ENCODE results near the gene HIF1A.
A peak's percentile ranks its signal among the peaks of the same experiment; 100 is the strongest.
"Not testable (repeated sequence)": the region's sequence is repeated elsewhere in the genome, so short reads cannot be mapped to it uniquely, and the experiment has no call there.

HIF1A gene

DNA sequence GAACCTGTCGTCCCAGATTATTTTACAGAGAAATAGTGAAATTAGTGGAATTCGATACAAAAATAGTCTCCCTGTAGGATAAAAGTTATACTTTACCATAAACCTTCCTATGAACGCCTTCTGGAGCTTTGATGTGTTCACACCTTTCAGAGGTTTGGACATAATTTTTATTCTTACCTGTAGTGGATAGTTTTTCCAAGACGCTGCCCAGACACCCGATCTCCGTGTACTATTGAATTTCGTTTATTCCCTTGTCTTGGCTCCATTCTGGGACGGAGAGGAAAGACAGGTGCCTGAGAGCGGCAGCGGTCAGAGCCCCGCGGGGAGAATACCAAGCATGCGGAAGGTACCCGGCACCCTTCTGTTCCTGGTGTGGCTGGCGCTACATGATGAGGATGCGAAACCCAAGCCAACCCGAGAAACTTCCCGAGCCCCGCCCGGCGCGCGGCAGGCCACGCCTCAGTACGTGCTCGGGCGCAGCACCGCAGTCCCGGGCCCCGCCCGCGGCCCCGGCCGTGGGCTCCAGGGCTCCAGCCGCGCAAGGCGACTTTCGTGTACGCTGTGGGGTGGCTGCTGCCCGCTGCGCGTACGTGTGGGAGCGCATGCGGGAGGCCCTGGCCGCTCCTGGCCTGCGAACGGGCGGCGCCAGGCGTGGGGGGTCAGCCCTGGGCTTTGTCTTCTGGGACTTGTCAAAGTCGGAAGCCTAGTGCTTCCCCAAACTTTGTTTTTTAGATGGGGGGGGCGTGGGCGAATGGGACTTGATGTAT is 55.6 kb downstream of the HIF1A start:
- peak; percentile 83 for DNase-seq (ENCODE audit: low read depth)
- peak overlapping the region; percentile 49 for H3K4me3 ChIP-seq (ENCODE audit: low read depth, low read length)
- TF ChIP-seq, protein P1, sequence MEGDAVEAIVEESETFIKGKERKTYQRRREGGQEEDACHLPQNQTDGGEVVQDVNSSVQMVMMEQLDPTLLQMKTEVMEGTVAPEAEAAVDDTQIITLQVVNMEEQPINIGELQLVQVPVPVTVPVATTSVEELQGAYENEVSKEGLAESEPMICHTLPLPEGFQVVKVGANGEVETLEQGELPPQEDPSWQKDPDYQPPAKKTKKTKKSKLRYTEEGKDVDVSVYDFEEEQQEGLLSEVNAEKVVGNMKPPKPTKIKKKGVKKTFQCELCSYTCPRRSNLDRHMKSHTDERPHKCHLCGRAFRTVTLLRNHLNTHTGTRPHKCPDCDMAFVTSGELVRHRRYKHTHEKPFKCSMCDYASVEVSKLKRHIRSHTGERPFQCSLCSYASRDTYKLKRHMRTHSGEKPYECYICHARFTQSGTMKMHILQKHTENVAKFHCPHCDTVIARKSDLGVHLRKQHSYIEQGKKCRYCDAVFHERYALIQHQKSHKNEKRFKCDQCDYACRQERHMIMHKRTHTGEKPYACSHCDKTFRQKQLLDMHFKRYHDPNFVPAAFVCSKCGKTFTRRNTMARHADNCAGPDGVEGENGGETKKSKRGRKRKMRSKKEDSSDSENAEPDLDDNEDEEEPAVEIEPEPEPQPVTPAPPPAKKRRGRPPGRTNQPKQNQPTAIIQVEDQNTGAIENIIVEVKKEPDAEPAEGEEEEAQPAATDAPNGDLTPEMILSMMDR (conservative IDR thresholded peaks at IDR 0.05; ENCODE audit: low read depth, low read length): no peak

DNA sequence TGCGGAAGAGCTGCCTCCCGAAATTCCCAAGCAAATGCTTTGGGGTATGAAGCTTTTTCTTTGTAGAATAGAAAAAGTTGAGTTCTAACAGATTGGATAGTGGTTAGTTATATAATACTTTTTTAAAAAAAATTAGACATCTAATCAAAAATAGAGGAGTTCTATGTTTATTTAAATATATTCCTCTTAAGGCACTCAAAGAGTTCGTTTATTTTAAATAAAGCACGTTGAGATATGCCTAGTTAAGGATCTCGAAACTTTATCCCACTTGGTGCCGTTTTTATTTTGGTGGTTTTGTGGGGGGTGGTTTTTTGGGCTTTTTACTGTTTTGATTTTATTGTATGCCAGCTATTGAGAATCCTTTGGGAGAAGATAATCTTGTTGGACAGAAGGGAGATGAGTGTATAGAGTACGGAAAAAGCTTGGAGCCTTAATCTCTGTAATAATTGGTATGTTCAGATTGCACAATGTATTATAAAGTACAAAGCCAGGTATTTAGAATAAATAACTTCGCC is 56.2 kb downstream of the HIF1A start:
- TF ChIP-seq, protein P1 (conservative IDR thresholded peaks at IDR 0.05; ENCODE audit: low read depth, low read length): no peak
- peak; percentile 23 for DNase-seq (ENCODE audit: low read depth)
- peak overlapping the region; percentile 49 for H3K4me3 ChIP-seq (ENCODE audit: low read depth, low read length)

DNA sequence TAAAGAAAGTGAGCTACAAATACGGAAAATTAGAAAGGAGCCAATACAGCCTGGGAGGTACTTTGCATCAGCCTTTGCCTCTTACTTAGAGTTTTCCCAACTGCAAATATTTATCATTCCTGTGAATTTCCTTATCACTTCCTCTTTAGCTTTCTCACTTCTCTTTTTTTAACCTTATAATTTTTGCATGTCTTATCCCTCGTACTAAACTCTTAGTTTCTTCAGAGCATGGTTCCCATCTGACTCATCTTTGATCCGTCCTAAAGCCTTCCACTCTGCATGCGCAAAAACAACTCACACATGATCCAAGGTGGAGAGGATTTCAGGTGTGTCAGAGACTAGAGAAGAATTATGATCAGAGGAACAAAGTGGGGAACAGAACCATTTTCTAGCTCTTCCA is 57.3 kb downstream of the HIF1A start:
- peak; percentile 73 for DNase-seq (ENCODE audit: low read depth)
- no peak overlapping the region for H3K4me3 ChIP-seq (ENCODE audit: low read depth, low read length)
- TF ChIP-seq, protein P1 (conservative IDR thresholded peaks at IDR 0.05; ENCODE audit: low read depth, low read length): no peak

DNA sequence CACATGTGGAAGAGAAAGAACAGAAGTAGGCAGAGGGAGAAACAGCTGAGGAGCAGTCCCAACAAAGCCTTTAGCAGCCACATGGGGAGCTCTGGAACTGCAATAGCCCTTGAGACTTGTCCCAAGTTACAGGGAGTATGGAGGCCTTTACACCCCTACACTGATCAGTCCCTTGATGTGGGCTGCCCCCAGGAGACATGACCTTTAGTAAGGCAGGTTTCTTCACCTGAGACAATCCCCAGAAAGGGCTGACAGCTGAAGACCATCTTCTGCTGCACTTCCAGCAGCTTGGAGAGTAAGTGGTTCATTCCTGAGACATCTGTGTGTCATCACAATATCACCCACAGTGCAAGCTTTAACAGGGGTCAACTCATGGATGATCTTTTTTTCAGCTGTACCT is 58.3 kb downstream of the HIF1A start:
- H3K4me3 ChIP-seq (ENCODE audit: low read depth, low read length): no peak overlapping the region
- TF ChIP-seq, protein P1 (conservative IDR thresholded peaks at IDR 0.05; ENCODE audit: low read depth, low read length): peak; percentile 38
- DNase-seq (ENCODE audit: low read depth): peak; percentile 54

DNA sequence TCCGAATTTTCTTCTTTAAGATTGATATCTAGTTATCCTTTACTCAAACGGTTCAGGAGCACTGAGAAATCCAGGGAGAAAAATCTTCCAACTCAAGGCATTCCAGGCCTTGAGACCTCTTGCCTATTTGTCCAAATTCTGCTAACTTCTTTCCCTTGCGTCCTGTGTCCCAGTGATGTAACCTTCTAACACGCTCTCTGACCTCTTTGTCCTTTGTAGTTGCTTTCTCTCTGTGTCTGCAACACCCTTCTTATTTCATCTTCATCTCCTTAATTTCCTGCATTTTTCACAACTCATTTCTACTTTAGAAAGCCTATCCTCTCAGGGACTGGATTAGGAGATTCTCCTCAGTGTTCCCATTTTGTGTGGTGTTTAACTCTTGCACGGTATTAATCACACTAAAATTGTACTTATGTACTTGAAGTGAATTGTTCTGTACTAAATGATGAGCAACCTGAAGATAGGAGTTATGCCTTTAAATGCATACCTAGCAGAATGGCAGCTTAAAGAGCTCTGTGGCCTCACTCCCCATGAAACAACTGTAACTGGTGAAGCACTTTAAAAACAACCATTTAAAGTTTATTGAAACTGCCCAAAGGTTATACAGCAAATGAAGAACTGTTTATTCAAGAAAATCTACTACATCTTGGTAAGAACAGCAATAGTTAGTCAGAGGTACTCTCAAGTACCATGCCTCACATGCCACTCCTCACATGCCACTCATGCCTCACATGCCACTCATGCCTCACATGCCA is 59.5 kb downstream of the HIF1A start:
- TF ChIP-seq, protein P1 (conservative IDR thresholded peaks at IDR 0.05; ENCODE audit: low read depth, low read length): no peak
- peak; percentile 63 for DNase-seq (ENCODE audit: low read depth)
- H3K4me3 ChIP-seq (ENCODE audit: low read depth, low read length): no peak overlapping the region

DNA sequence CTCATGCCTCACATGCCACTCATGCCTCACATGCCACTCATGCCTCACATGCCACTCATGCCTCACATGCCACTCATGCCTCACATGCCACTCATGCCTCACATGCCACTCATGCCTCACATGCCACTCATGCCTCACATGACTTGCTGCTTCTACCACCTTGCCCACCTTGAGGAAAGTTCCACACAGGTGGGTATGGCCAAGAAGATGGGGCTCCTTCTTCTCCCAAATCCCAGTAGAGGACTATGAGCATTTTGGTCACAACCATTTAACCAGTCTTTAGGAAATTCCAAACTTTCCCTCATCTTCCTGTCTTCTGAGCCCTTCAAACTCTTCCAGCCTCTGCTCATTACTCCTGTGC is 60.0 kb downstream of the HIF1A start:
- H3K4me3 ChIP-seq (ENCODE audit: low read depth, low read length): not testable (repeated sequence)
- peak; percentile 31 for DNase-seq (ENCODE audit: low read depth)

DNA sequence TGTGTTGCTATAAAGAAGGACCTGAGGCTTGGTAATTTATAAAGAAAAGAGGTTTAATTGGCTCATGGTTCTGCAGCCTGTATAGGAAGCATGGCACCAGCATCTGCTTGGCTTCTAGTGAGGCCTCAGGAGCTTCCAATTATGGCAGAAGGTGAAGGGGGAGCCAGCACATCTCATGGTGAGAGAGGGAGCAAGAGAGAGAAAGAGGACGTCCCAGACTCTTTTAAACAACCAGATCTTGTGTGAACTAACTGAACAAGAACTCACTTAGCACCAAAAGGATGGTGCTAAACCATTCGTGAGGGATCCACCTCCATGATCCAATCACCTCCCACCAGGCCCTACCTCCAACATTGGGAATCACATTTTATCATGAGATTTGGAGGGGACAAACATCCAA is 60.8 kb downstream of the HIF1A start:
- TF ChIP-seq, protein P1 (conservative IDR thresholded peaks at IDR 0.05; ENCODE audit: low read depth, low read length): no peak
- DNase-seq (ENCODE audit: low read depth): peak; percentile 45

More for the DNA sequence above, 60.8 kb downstream of the HIF1A start:
- H3K4me3 ChIP-seq (ENCODE audit: low read depth, low read length): no peak overlapping the region

Measured in choroid plexus epithelial cell (primary cell).